Psoas muscle (tissue), 8 donors: ENCODE measurements around the gene BRCA1. TPM values are rescaled to one million over a fixed set of nuclear protein-coding genes. Genes with fewer than 3 reads are reported as not detected.
"Not testable (repeated sequence)": the region's sequence is repeated elsewhere in the genome, so short reads cannot be mapped to it uniquely, and the experiment has no call there.

Source experiments
- ATAC-seq, 4 donors: fragments of 200-7000 bp; cut with Tn5 transposase; one replicate each; pipeline ENCODE4 v1.9.1; 2020; ENCODE audit warnings: moderate library complexity in 3 of 4, mild to moderate bottlenecking in 2 of 4
- DNase-seq, 2 donors: peaks; one replicate each; pipeline ENCODE4 v3.0.0-alpha.2; 2020
- H3K27ac ChIP-seq: fragments of 200-600 bp; one replicate; pipeline ENCODE4 v1.8.0; 2022
- H3K27me3 ChIP-seq, 3 donors: fragments of 200-600 bp in 1 of 3; one replicate each; pipeline versions ENCODE4 v1.6.1 to v1.8.0; 2013 to 2022; ENCODE audit warnings: low read length in 2 of 3, mild to moderate bottlenecking in 2 of 3, moderate library complexity in 1 of 3; ENCODE audit not compliant: insufficient read depth in 3 of 3
- H3K36me3 ChIP-seq, 2 donors: fragments of 200-600 bp in 1 of 2; one replicate each; pipeline versions ENCODE4 v1.6.1 to v1.8.0; 2013 to 2022; ENCODE audit warnings: low read depth in 1 of 2, mild to moderate bottlenecking in 1 of 2, moderate library complexity in 1 of 2; ENCODE audit not compliant: insufficient read depth in 1 of 2
- H3K4me1 ChIP-seq: fragments of 200-600 bp; one replicate; pipeline ENCODE4 v1.8.0; 2022
- H3K4me3 ChIP-seq: fragments of 200-600 bp; one replicate; pipeline ENCODE4 v1.8.0; 2022; ENCODE audit warnings: mild to moderate bottlenecking
- H3K9me3 ChIP-seq: fragments of 200-600 bp; one replicate; pipeline ENCODE4 v1.8.0; 2022
- WGBS, 3 donors: extraction: QIAGEN DNeasy Blood & Tissue Kit; methylation state at CpG; one replicate each; pipeline versions ENCODE4 v1.1.6 to v1.1.7; 2013; 5-methylcytosine and 5-hydroxymethylcytosine counted together
- intact Hi-C, 2 donors: fragments of 100-400 bp; cut with DNase I; formaldehyde crosslinking; loops; one replicate each; pipeline versions ENCODE4 v1.11.0 to v1.14.2; 2022
- polyA plus RNA-seq, 3 donors: library from polyadenylated mRNA; stranded (reverse); fragments of 200-250 nt; gene quantifications; one replicate each; pipeline ENCODE4 v1.2.3, GENCODE V29; 2013
- total RNA-seq, 4 donors: library from RNA; stranded (reverse); fragmentation: NEBNext Ultra II Directional in 2 of 4; extraction: Animal tissue kit (Norgen Biotek cat#: 25700) in 2 of 4; gene quantifications; one replicate each; pipeline versions ENCODE4 v1.2.1 to v1.2.4, GENCODE V29; 2021 to 2023
- TF ChIP-seq, protein P1 (sequence below): fragments of 200-600 bp; IDR thresholded peaks from one replicate; pipeline ENCODE4 v1.8.0; 2022; ENCODE audit warnings: antibody characterized with exemption
- donor health status: healthy with polysubstance abuse.
- donor health status: DM: no; HTN: no; CAD: no; lungs with moderate emphysema.
- donor health status: Bipolar disorder and iron deficiency.
- donor health status: healthy.
- donor health status: DM: yes; HTN: yes; CAD: no.
- donor health status: DM: no; HTN: no; CAD: no.
- donor health status: DM: no; HTN: no; CAD: no.
- donor health status: DM: yes; HTN: yes; CAD: no.

The BRCA1 gene
- total and polyA plus RNA-seq, 7 donors: 1.5 to 6.1 (median 3.7) TPM

DNA sequence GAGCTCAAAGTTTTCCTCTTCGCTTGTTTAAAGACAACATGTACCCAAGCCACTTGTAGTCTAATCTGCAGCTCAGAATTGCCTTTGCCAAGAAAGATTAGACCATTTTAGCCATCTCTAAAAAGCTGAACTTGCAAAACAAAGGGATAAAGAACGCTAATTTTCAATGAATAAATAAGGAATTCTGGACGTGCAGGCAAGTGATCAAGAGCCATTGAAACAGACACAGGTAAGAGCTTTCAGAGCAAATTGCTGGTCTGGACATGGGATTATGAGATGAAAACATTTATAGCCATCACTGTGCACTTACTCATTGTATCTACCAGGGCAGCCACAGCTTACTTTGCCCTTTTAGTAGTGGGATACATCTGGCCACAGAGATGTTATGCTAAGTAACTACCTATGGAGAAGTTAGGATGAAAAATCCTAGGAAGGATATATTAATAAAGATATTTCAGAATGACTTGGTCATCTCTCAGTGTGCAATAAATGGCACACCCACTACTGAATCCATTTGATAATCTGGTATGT is 55.7 kb downstream of the BRCA1 start:
- 81 to 90% (median 84%) methylated on average over 3 of the region's 3 CpGs for WGBS, 3 donors

GRCh38 chr17:43068570-43069367 is 56.4 kb downstream of the BRCA1 start:
- ATAC-seq: no peak
- intact Hi-C loops: no loop called here
- Histone ChIP-seq H3K27ac (no peak overlapping the region), H3K4me1 (no peaks in the 10 kb centered on the region), H3K36me3 (peaks cover 0 to 16% of the 10 kb centered on the region in 2 donors), H3K9me3 (no peaks in the 10 kb centered on the region), H3K27me3 (no peaks in the 10 kb centered on the region), H3K4me3 (no peak overlapping the region)
- TF ChIP-seq, protein P1, sequence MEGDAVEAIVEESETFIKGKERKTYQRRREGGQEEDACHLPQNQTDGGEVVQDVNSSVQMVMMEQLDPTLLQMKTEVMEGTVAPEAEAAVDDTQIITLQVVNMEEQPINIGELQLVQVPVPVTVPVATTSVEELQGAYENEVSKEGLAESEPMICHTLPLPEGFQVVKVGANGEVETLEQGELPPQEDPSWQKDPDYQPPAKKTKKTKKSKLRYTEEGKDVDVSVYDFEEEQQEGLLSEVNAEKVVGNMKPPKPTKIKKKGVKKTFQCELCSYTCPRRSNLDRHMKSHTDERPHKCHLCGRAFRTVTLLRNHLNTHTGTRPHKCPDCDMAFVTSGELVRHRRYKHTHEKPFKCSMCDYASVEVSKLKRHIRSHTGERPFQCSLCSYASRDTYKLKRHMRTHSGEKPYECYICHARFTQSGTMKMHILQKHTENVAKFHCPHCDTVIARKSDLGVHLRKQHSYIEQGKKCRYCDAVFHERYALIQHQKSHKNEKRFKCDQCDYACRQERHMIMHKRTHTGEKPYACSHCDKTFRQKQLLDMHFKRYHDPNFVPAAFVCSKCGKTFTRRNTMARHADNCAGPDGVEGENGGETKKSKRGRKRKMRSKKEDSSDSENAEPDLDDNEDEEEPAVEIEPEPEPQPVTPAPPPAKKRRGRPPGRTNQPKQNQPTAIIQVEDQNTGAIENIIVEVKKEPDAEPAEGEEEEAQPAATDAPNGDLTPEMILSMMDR: no peak
- WGBS, 3 donors: 93 to 97% (median 96%) methylated on average over 6 of the region's 6 CpGs
- no peak for DNase-seq

More for the DNA sequence above, 55.7 kb downstream of the BRCA1 start:
- ATAC-seq (no peak), DNase-seq (no peak)
- Histone ChIP-seq H3K4me3 (no peak overlapping the region), H3K36me3 (peaks cover 0 to 21% of the 10 kb centered on the region in 2 donors), H3K9me3 (no peaks in the 10 kb centered on the region), H3K27me3 (no peaks in the 10 kb centered on the region), H3K4me1 (no peaks in the 10 kb centered on the region), H3K27ac (no peak overlapping the region)
- TF ChIP-seq, protein P1: no peak
- intact Hi-C loops: no loop called here

- Histone ChIP-seq H3K27ac (no peak overlapping the region), H3K27me3 (no peaks in the 10 kb centered on the region), H3K4me3 (no peak overlapping the region), H3K9me3 (no peaks in the 10 kb centered on the region), H3K36me3 (peaks cover 0 to 16% of the 10 kb centered on the region in 2 donors), H3K4me1 (no peaks in the 10 kb centered on the region)
- intact Hi-C loops: no loop called here
- 94 to 95% (median 94%) methylated on average over 10 of the region's 10 CpGs for WGBS, 3 donors
- TF ChIP-seq, protein P1: no peak
- DNase-seq (no peak), ATAC-seq (no peak)
These were observed 62.1 kb downstream of the BRCA1 start for GRCh38 chr17:43062984-43063638.

- Histone ChIP-seq H3K36me3 (peaks cover 0 to 31% of the 10 kb centered on the region in 2 donors), H3K27ac (no peak overlapping the region), H3K4me3 (no peak overlapping the region), H3K27me3 (no peaks in the 10 kb centered on the region), H3K9me3 (no peaks in the 10 kb centered on the region), H3K4me1 (no peaks in the 10 kb centered on the region)
- TF ChIP-seq, protein P1: no peak
- 95 to 97% (median 96%) methylated on average over 7 of the region's 7 CpGs for WGBS, 3 donors
- ATAC-seq: no peak
- DNase-seq: no peak
- intact Hi-C loops: no loop called here
These were observed 69.1 kb downstream of the BRCA1 start for GRCh38 chr17:43056051-43056450.

DNA sequence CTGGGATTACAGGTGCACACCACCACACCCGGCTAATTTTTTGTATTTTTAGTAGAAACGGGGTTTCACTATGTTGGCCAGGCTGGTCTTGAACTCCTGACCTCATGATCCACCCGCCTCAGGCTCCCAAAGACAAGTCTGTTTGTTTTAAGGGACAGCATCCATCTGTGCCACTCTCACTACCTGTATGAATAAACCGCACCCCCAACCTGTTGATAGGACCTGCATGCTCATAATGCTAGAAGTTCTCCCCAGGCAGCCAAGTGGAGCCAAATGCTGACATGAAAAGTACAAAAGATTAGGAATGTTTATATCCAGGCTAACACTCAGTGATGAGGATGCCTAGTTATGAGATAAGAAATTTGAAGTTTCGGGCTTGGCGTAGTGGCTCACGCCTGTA is 72.2 kb downstream of the BRCA1 start:
- DNase-seq, H3K27ac ChIP-seq, H3K27me3 ChIP-seq, H3K9me3 ChIP-seq, intact Hi-C loops, H3K4me1 ChIP-seq, ATAC-seq, H3K4me3 ChIP-seq: not testable (repeated sequence)
- peaks cover 0 to 36% of the 10 kb centered on the region in 2 donors for H3K36me3 ChIP-seq
- WGBS, 3 donors: 97 to 99% (median 98%) methylated on average over 7 of the region's 7 CpGs
